ENCODE results near the gene TMSB4X.
"Not testable (repeated sequence)": the region's sequence is repeated elsewhere in the genome, so short reads cannot be mapped to it uniquely, and the experiment has no call there.

Gene TMSB4X

GRCh38 chrX:12997906-12998687 lies 23.2 kb downstream of the TMSB4X start:
- no peak for DNase-seq

GRCh38 chrX:12999422-12999821 lies 24.5 kb downstream of the TMSB4X start:
- DNase-seq: no peak

- DNase-seq: peak; percentile 24
Measured at GRCh38 chrX:13000301-13000811, 25.4 kb downstream of the TMSB4X start.

- no peak for DNase-seq
Measured at GRCh38 chrX:13001097-13001496, 26.2 kb downstream of the TMSB4X start.

- no peak for DNase-seq
Measured at GRCh38 chrX:13001961-13002671, 27.2 kb downstream of the TMSB4X start.

- no peak for DNase-seq
Measured at GRCh38 chrX:13005661-13006473, 31.0 kb downstream of the TMSB4X start.

GRCh38 chrX:13007519-13008188 lies 32.7 kb downstream of the TMSB4X start:
- DNase-seq: peak; percentile 44

GRCh38 chrX:13008189-13008533 lies 33.3 kb downstream of the TMSB4X start:
- DNase-seq: no peak

GRCh38 chrX:13008851-13009250 lies 33.9 kb downstream of the TMSB4X start:
- no peak for DNase-seq

GRCh38 chrX:13009273-13009672 lies 34.4 kb downstream of the TMSB4X start:
- DNase-seq: no peak

GRCh38 chrX:13009844-13010243 lies 34.9 kb downstream of the TMSB4X start:
- DNase-seq: peak; percentile 53

- no peak for DNase-seq
Measured at GRCh38 chrX:13010546-13010945, 35.6 kb downstream of the TMSB4X start.

GRCh38 chrX:13013363-13014110 lies 38.6 kb downstream of the TMSB4X start:
- no peak for DNase-seq

- DNase-seq: peak; percentile 52
Measured at GRCh38 chrX:13014111-13015096, 39.5 kb downstream of the TMSB4X start.

GRCh38 chrX:13015536-13016236 lies 40.8 kb downstream of the TMSB4X start:
- no peak for DNase-seq

GRCh38 chrX:13016731-13017130 lies 41.8 kb downstream of the TMSB4X start:
- DNase-seq: not testable (repeated sequence)

- DNase-seq: peak; percentile 43
Measured at GRCh38 chrX:13022926-13023325, 48.0 kb downstream of the TMSB4X start.

- no peak for DNase-seq
Measured at GRCh38 chrX:13023567-13023966, 48.7 kb downstream of the TMSB4X start.

- DNase-seq: no peak
Measured at GRCh38 chrX:13023979-13024378, 49.1 kb downstream of the TMSB4X start.

GRCh38 chrX:13024986-13025385 lies 50.1 kb downstream of the TMSB4X start:
- DNase-seq: no peak

Measured in fibroblast of skin of right biceps (primary cell).